ENCODE measurements around the gene ARMC9. TPM values are rescaled to one million over a fixed set of nuclear protein-coding genes. Genes with fewer than 3 reads are reported as not detected.
A peak's percentile ranks its signal among the peaks of the same experiment; 100 is the strongest.
"Not testable (repeated sequence)": the region's sequence is repeated elsewhere in the genome, so short reads cannot be mapped to it uniquely, and the experiment has no call there.

Gene ARMC9
- total RNA-seq, 2 experiments from 2014 or later = 0.50 to 0.55 TPM

- ChIA-PET CTCF (interaction anchor here (1.3 kb wide), 1 partner anchor 13 kb away, joined by 3 read pairs; no protein-coding TSS in a partner anchor), POLR2A (no interaction called here)
- no peak overlapping the region for H3K4me3 Mint-ChIP-seq
These were observed 10.5 kb upstream of the ARMC9 start for GRCh38 chr2:231187736-231188505.

DNA sequence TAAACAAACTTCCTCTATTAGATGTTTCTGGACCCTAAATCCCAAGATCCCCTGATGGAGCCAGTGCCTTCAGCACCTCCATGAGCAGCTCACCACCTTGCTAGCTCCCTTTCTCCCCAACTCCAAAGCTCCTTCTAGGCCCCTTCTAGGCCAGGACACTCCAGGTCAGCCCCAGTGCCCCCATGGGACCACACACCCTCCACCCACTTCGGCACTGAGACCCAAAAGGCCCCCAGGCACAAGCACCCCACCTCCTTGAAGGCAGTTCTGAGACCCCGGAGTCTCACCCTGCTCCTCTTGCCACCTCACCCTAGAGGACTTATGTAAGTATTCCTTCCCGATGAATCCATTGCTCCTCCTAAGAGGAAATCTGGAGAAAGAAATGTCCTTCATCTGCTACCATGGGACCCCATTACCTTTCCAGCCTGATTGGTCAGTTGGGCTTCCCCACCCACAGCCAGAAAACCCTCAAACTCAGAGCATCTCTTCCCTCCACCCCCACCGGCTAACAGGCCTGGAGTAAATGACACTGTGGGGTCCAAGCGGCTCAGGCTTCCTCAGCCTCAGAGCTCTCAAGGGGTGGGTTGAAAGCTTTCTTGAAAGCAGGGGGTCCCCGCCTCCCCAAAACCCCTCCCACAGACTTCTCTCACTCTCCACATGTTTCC is 9.8 kb upstream of the ARMC9 start:
- POLR2A ChIA-PET = no interaction called here
- no peak overlapping the region for H3K4me3 Mint-ChIP-seq
- no peaks in the 10 kb centered on the region for H3K9me3 Mint-ChIP-seq
- H3K4me1 Mint-ChIP-seq = no peaks in the 10 kb centered on the region
- no peaks in the 10 kb centered on the region for H3K36me3 Mint-ChIP-seq (ENCODE audit: low read depth)
- H3K27ac Mint-ChIP-seq = no peak overlapping the region
- peaks cover 19% of the 10 kb centered on the region for H3K27me3 Mint-ChIP-seq
- CTCF ChIA-PET = interaction anchor here (1.3 kb wide), 1 partner anchor 12 kb away, joined by 3 read pairs; no protein-coding TSS in a partner anchor
- DNase-seq = no peak

More at GRCh38 chr2:231187736-231188505, 10.5 kb upstream of the ARMC9 start:
- H3K9me3 Mint-ChIP-seq = no peaks in the 10 kb centered on the region
- H3K4me1 Mint-ChIP-seq = no peaks in the 10 kb centered on the region
- H3K27ac Mint-ChIP-seq = no peak overlapping the region
- peaks cover 19% of the 10 kb centered on the region for H3K27me3 Mint-ChIP-seq
- no peaks in the 10 kb centered on the region for H3K36me3 Mint-ChIP-seq (ENCODE audit: low read depth)
- no peak for DNase-seq

DNA sequence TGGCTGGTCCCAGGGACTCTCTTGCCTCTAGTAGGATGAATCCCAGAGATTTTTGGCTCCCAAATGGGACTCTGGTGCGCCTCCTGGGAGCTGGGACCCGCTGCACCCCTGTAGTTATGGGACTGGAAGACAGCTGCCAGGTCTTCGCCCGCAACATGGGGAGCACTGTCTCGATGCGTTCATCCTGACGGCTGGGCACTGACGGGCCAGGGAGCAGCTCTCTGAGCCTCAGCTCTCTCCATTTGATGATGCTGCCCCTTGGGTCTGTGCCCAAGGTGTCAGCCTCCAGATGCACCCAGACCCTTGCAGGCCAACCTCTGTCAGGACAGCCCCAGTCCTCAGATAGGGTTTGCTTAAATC is 9.3 kb upstream of the ARMC9 start:
- no peaks in the 10 kb centered on the region for H3K4me1 Mint-ChIP-seq
- H3K9me3 Mint-ChIP-seq = no peaks in the 10 kb centered on the region
- peaks cover 21% of the 10 kb centered on the region for H3K27me3 Mint-ChIP-seq
- H3K27ac Mint-ChIP-seq = no peak overlapping the region
- no peak overlapping the region for H3K4me3 Mint-ChIP-seq
- POLR2A ChIA-PET = no interaction called here
- CTCF ChIA-PET = no interaction called here
- H3K36me3 Mint-ChIP-seq (ENCODE audit: low read depth) = no peaks in the 10 kb centered on the region
- DNase-seq = no peak

DNA sequence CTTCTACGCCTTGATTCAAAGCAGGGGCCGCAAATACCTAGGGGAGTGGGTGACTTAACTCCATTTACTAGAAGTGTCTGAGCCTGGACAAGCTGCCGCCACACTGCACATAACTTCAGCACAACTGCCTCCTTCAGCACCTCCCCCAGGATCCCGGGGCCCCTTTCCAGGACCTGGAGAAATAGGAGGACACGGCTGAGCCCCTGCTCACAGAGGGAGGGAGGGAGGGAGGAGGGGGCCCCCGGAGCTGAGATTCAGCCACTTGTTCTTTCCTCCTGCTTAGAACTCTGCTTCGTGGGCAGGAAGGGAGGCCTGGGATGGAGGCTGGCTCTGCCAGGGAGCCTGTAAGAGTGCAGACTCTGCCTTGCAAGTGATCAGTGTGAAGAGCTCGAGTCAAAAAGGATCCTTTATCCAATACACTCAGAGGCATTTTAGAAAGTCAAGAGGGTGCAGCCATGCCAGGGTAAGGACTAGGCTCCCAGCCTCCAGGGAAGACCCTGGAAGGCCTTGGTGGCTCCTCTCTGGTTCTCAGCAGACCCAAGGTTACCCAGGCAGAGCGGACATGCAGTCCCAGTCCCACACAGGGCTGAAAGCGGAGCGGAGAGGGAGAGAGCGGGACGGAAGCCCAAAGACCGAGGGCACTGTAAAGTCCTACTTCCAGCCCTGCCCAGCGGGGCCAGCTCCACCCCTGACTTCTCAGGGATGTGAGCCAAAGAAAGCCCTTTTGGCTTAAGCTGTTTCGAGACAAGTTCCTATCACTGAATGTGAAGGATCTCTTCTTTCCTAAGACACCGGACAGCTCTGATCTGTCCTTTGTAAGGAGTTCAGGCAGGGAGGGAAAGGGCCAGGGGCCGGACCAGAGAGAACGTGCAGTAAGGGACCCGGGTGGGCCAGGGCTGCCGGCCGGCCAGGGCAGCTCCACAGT is 8.6 kb upstream of the ARMC9 start:
- Mint-ChIP-seq H3K9me3 (no peaks in the 10 kb centered on the region), H3K36me3 (ENCODE audit: low read depth) (no peaks in the 10 kb centered on the region), H3K27ac (no peak overlapping the region), H3K4me3 (no peak overlapping the region), H3K27me3 (peaks cover 25% of the 10 kb centered on the region), H3K4me1 (no peaks in the 10 kb centered on the region)
- CTCF ChIA-PET = no interaction called here
- POLR2A ChIA-PET = no interaction called here
- no peak for DNase-seq

DNA sequence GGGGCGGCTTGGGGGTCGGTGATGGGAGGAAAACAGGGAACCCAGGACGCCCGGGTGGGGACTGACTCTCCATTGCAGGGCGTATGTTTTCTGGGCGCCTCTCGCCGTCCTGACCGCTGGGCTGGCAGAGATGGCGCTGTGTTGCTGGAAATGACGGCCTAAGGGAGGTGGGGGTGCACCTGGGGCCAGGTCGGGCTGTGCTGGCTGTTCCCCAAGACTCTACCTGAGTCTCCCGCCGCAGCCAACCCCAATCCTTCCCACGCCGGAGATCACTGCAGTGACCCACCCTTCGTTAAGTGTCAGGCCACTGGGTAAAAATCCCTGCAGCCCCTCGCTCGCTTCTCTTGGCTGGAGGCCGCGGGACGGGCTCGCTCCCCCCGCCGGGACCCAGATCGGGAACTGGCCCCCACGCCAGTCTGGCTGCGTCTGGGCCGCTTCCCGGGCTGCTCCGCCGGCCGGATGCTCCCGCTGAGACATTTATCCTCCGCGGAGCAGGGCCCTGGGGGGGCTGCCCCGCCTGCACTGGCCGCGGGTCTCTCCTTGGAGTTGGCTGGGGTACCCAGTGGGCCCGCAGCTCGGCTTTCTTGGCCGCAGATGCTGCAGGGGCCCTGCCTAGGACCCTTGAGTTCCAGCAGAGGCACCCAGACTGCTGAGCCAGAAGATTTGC is 7.8 kb upstream of the ARMC9 start:
- DNase-seq = no peak
- POLR2A ChIA-PET = no interaction called here
- Mint-ChIP-seq H3K4me3 (no peak overlapping the region), H3K27me3 (peaks cover 28% of the 10 kb centered on the region), H3K36me3 (ENCODE audit: low read depth) (no peaks in the 10 kb centered on the region), H3K4me1 (no peaks in the 10 kb centered on the region), H3K27ac (no peak overlapping the region), H3K9me3 (no peaks in the 10 kb centered on the region)
- CTCF ChIA-PET = no interaction called here

DNA sequence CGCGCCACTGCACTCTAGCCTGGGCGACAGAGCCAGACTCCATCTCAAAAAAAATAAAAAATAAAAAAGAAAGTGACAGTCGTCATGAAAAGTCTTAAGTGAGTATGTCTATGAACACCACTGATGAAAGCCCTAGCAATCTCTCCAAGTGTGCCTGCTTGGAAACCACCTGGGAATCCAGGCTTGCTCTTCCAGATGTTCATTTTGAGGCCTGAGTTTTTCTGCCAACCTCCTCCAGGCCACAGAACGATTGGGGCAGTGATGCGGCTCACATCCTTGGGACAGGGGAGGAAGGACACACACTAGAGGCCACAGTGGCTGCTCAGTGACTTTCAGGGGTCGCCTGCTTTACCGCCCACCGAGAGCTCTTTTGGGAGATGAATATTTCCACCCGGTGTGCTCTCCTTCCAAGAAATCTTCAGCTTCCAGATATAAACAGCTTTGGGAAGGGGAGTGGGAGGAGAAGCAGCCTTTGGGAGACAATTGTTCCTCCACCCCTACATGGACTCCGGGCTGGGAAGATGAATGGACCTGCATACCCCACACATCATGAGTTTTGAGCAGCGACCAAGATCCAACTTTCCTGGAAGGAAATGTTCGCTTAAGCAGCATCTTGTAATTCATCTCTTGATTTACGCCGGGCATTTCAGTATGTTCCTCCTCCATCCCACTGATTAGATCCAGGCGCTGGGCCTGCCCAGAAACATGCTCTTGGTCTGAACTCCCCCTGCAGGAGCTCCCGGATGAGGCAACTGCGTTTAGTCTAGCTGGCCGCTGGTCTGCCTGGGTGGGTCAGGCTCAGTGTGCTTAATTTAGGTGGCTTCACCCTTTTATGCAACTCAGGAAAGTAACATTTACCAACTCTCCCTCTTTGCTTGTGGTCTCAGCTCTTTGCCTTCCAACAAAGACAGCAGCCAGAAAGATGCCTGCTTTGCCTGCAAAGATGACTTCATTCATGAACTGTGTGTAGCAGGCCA is 6.2 kb upstream of the ARMC9 start:
- CTCF ChIA-PET = no interaction called here
- no peak for DNase-seq
- no peaks in the 10 kb centered on the region for H3K9me3 Mint-ChIP-seq

GRCh38 chr2:231193216-231193615 is 5.2 kb upstream of the ARMC9 start:
- Mint-ChIP-seq H3K27me3 (peaks cover 30% of the 10 kb centered on the region), H3K9me3 (no peaks in the 10 kb centered on the region), H3K4me1 (peaks cover 7% of the 10 kb centered on the region), H3K27ac (no peak overlapping the region), H3K4me3 (no peak overlapping the region), H3K36me3 (ENCODE audit: low read depth) (no peaks in the 10 kb centered on the region)
- ChIA-PET CTCF (no interaction called here), POLR2A (no interaction called here)
- DNase-seq = no peak

More for the DNA sequence above, 6.2 kb upstream of the ARMC9 start:
- Mint-ChIP-seq H3K36me3 (ENCODE audit: low read depth) (no peaks in the 10 kb centered on the region), H3K4me1 (no peaks in the 10 kb centered on the region), H3K4me3 (no peak overlapping the region), H3K27me3 (peaks cover 30% of the 10 kb centered on the region), H3K27ac (no peak overlapping the region)
- POLR2A ChIA-PET = no interaction called here

- Mint-ChIP-seq H3K4me1 (peaks cover 12% of the 10 kb centered on the region), H3K4me3 (peak overlapping the region; percentile 2), H3K27ac (no peak overlapping the region), H3K27me3 (peaks cover 37% of the 10 kb centered on the region), H3K36me3 (ENCODE audit: low read depth) (no peaks in the 10 kb centered on the region), H3K9me3 (no peaks in the 10 kb centered on the region)
- ChIA-PET CTCF (interaction anchor here (1.4 kb wide), 1 partner anchor 92 kb away, joined by 5 read pairs; no protein-coding TSS in a partner anchor), POLR2A (interaction anchor here (0.8 kb wide), 1 partner anchor 246 kb away, joined by 3 read pairs; no protein-coding TSS in a partner anchor)
- DNase-seq = no peak
These were observed 1.8 kb upstream of the ARMC9 start for GRCh38 chr2:231196592-231196991.

GRCh38 chr2:231197196-231197595 is 1.2 kb upstream of the ARMC9 start:
- POLR2A ChIA-PET = interaction anchor here (0.8 kb wide), 1 partner anchor 245 kb away, joined by 3 read pairs; no protein-coding TSS in a partner anchor
- DNase-seq; H3K27ac Mint-ChIP-seq; H3K9me3 Mint-ChIP-seq; H3K36me3 Mint-ChIP-seq (ENCODE audit: low read depth); CTCF ChIA-PET: not testable (repeated sequence)
- H3K4me3 Mint-ChIP-seq = peak overlapping the region; percentile 88
- H3K4me1 Mint-ChIP-seq = peaks cover 12% of the 10 kb centered on the region
- H3K27me3 Mint-ChIP-seq = peaks cover 36% of the 10 kb centered on the region

GRCh38 chr2:231197706-231198290 is 633 bp upstream of the ARMC9 start:
- CTCF ChIA-PET = interaction anchor here (0.5 kb wide), 1 partner anchor 1717 kb away, joined by 4 read pairs; no protein-coding TSS in a partner anchor
- Mint-ChIP-seq H3K27ac (peak overlapping the region; percentile 16), H3K4me1 (peaks cover 12% of the 10 kb centered on the region), H3K4me3 (peak overlapping the region; percentile 88), H3K9me3 (no peaks in the 10 kb centered on the region), H3K27me3 (peaks cover 30% of the 10 kb centered on the region), H3K36me3 (ENCODE audit: low read depth) (no peaks in the 10 kb centered on the region)
- POLR2A ChIA-PET = no interaction called here
- DNase-seq = no peak

- H3K27ac Mint-ChIP-seq = no peak overlapping the region
These were observed 788 bp downstream of the ARMC9 start for GRCh38 chr2:231199219-231199618.

More at GRCh38 chr2:231199219-231199618, 788 bp downstream of the ARMC9 start:
- Mint-ChIP-seq H3K4me1 (peaks cover 12% of the 10 kb centered on the region), H3K9me3 (no peaks in the 10 kb centered on the region), H3K4me3 (peak overlapping the region; percentile 88), H3K27me3 (peaks cover 27% of the 10 kb centered on the region), H3K36me3 (ENCODE audit: low read depth) (no peaks in the 10 kb centered on the region)
- POLR2A ChIA-PET = no interaction called here
- CTCF ChIA-PET = no interaction called here
- DNase-seq = no peak

All from activated CD4-positive, alpha-beta memory T cell treated with anti-CD3 and anti-CD28 coated beads, Interleukin-2, amount 10 ng/mL, durations not matched to agents 7 days and 5 days (primary cell).